Measurements from ENCODE around the gene CUL4A. TPM values are rescaled to one million over a fixed set of nuclear protein-coding genes. Genes with fewer than 3 reads are reported as not detected.
"Not testable (repeated sequence)": the region's sequence is repeated elsewhere in the genome, so short reads cannot be mapped to it uniquely, and the experiment has no call there.

CUL4A gene
- polyA plus RNA-seq, 1 donor from 2014 or later, result 69.9 TPM

GRCh38 chr13:113257908-113258307 is 48.5 kb downstream of the CUL4A start:
- H3K27ac ChIP-seq (ENCODE audit: low read length); H3F3A ChIP-seq (ENCODE audit: insufficient read depth, low read length, poor library complexity, severe bottlenecking); H3K9ac ChIP-seq (ENCODE audit: low read length); H3K4me2 ChIP-seq (ENCODE audit: low read length); H2AFZ ChIP-seq (ENCODE audit: low read depth, low read length); H3K9me3 ChIP-seq (ENCODE audit: low read length); H3K79me2 ChIP-seq (replicated peaks; ENCODE audit: insufficient read depth, low read length); H3K27me3 ChIP-seq (ENCODE audit: insufficient read depth, low read depth, low read length); H4K20me1 ChIP-seq (ENCODE audit: insufficient read depth); H3K9me2 ChIP-seq (ENCODE audit: insufficient read depth, low read length); H3K36me3 ChIP-seq (ENCODE audit: insufficient read depth, low read length); H3K4me3 ChIP-seq (ENCODE audit: low read length): not testable (repeated sequence)

- Histone ChIP-seq H3F3A (ENCODE audit: insufficient read depth, low read length, poor library complexity, severe bottlenecking) (no peaks in the 10 kb centered on the region), H3K27me3 (ENCODE audit: insufficient read depth, low read depth, low read length) (no peaks in the 10 kb centered on the region), H3K4me2 (ENCODE audit: low read length) (no peak overlapping the region), H4K20me1 (ENCODE audit: insufficient read depth) (no peaks in the 10 kb centered on the region), H3K9ac (ENCODE audit: low read length) (no peak overlapping the region), H3K27ac (ENCODE audit: low read length) (no peak overlapping the region), H3K79me2 (replicated peaks; ENCODE audit: insufficient read depth, low read length) (no peaks in the 10 kb centered on the region), H3K36me3 (ENCODE audit: insufficient read depth, low read length) (peaks cover 6% of the 10 kb centered on the region), H2AFZ (ENCODE audit: low read depth, low read length) (no peak overlapping the region), H3K9me2 (ENCODE audit: insufficient read depth, low read length) (no peaks in the 10 kb centered on the region), H3K4me3 (ENCODE audit: low read length) (no peak overlapping the region), H3K9me3 (ENCODE audit: low read length) (no peaks in the 10 kb centered on the region)
- TF ChIP-seq TAF1 (IDR thresholded peaks at IDR 0.05; ENCODE audit: low read depth) (no peak), SMC3 (conservative IDR thresholded peaks at IDR 0.05; ENCODE audit: poor library complexity) (no peak)
Measured at GRCh38 chr13:113258321-113259054, 49.1 kb downstream of the CUL4A start.

- no peak overlapping the region for H3K4me2 ChIP-seq (ENCODE audit: low read length)
- H3K4me3 ChIP-seq (ENCODE audit: low read length), result no peak overlapping the region
- no peaks in the 10 kb centered on the region for H3F3A ChIP-seq (ENCODE audit: insufficient read depth, low read length, poor library complexity, severe bottlenecking)
- H4K20me1 ChIP-seq (ENCODE audit: insufficient read depth), result no peaks in the 10 kb centered on the region
- H3K79me2 ChIP-seq (replicated peaks; ENCODE audit: insufficient read depth, low read length), result no peaks in the 10 kb centered on the region
- H3K9me3 ChIP-seq (ENCODE audit: low read length), result no peaks in the 10 kb centered on the region
- no peak overlapping the region for H3K9ac ChIP-seq (ENCODE audit: low read length)
- H3K27me3 ChIP-seq (ENCODE audit: insufficient read depth, low read depth, low read length), result no peaks in the 10 kb centered on the region
- no peak overlapping the region for H2AFZ ChIP-seq (ENCODE audit: low read depth, low read length)
- TF ChIP-seq CTCF (IDR thresholded peaks at IDR 0.05; ENCODE audit: poor library complexity, severe bottlenecking), result no peak
- no peak for TF ChIP-seq SMC3 (conservative IDR thresholded peaks at IDR 0.05; ENCODE audit: poor library complexity)
- no peak for TF ChIP-seq EP300 (conservative IDR thresholded peaks at IDR 0.05; ENCODE audit: poor library complexity, severe bottlenecking)
- TF ChIP-seq TAF1 (IDR thresholded peaks at IDR 0.05; ENCODE audit: low read depth), result no peak
- TF ChIP-seq POLR2AphosphoS5 (IDR thresholded peaks at IDR 0.05), result no peak
- TF ChIP-seq MXI1 (conservative IDR thresholded peaks at IDR 0.05; ENCODE audit: poor library complexity, severe bottlenecking), result no peak
- TF ChIP-seq RAD21 (conservative IDR thresholded peaks at IDR 0.05), result no peak
- no peak for TF ChIP-seq EZH2 (IDR thresholded peaks at IDR 0.05; ENCODE audit: borderline replicate concordance, insufficient read depth, low read length, poor library complexity, severe bottlenecking)
- TF ChIP-seq REST (IDR thresholded peaks at IDR 0.05; ENCODE audit: borderline replicate concordance), result no peak
- H3K27ac ChIP-seq (ENCODE audit: low read length), result no peak overlapping the region
- peaks cover 6% of the 10 kb centered on the region for H3K36me3 ChIP-seq (ENCODE audit: insufficient read depth, low read length)
- no peaks in the 10 kb centered on the region for H3K9me2 ChIP-seq (ENCODE audit: insufficient read depth, low read length)
Measured at GRCh38 chr13:113260996-113261395, 51.6 kb downstream of the CUL4A start.

- not testable (repeated sequence) for H3K79me2 ChIP-seq (replicated peaks; ENCODE audit: insufficient read depth, low read length); H3K36me3 ChIP-seq (ENCODE audit: insufficient read depth, low read length); H3K4me3 ChIP-seq (ENCODE audit: low read length); H3K27me3 ChIP-seq (ENCODE audit: insufficient read depth, low read depth, low read length); H2AFZ ChIP-seq (ENCODE audit: low read depth, low read length); H3K27ac ChIP-seq (ENCODE audit: low read length); H4K20me1 ChIP-seq (ENCODE audit: insufficient read depth); H3K9me3 ChIP-seq (ENCODE audit: low read length); H3K9me2 ChIP-seq (ENCODE audit: insufficient read depth, low read length); H3F3A ChIP-seq (ENCODE audit: insufficient read depth, low read length, poor library complexity, severe bottlenecking); H3K9ac ChIP-seq (ENCODE audit: low read length); H3K4me2 ChIP-seq (ENCODE audit: low read length)
Measured at GRCh38 chr13:113263016-113263415, 53.6 kb downstream of the CUL4A start.
